ENCODE results near the gene CHRDL1.

CHRDL1 gene

DNA sequence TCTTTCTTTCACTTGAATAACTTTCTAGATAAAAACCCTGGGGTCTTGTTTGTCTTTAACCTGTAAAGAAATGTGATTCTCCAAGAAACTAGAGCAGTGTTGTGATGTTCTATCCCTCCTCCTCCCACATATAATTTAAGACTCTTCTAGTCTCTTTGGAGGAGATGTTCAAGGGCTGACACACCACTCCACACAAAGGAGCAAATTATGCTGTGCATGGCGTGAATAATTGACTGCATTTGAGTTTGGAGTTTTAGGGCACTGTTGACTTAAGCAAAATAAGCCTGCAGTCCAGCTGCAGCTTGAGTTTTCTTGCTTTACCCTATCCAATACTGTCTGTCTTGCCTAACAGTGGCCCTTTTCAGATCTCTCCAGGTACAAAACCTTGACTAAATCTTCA lies 119.7 kb downstream of the CHRDL1 start:
- H3K27me3 ChIP-seq (ENCODE audit: control insufficient read depth in 3 of 3, insufficient read depth in 3 of 3, low read depth in 1 of 3, low read length in 3 of 3) = peaks cover 0 to 2% (median 0%) of the 10 kb centered on the region in 3 experiments
- peaks cover 0 to 4% of the 10 kb centered on the region in 2 donors for H3K4me1 ChIP-seq (ENCODE audit: control insufficient read depth in 2 of 2, insufficient read depth in 1 of 2, low read depth in 1 of 2, low read length in 2 of 2)
- H2AFZ ChIP-seq (ENCODE audit: low read length) = no peak overlapping the region
- H2BK15ac ChIP-seq (ENCODE audit: low read length) = no peak overlapping the region
- DNase-seq (ENCODE audit: low spot score) = no peak
- H2BK12ac ChIP-seq (ENCODE audit: low read length) = no peak overlapping the region
- H3K9ac ChIP-seq (ENCODE audit: low read depth, low read length, poor library complexity) = no peak overlapping the region
- H3K18ac ChIP-seq (ENCODE audit: low read length) = no peak overlapping the region
- H3K4me3 ChIP-seq (ENCODE audit: low read length in 2 of 2) = no peak overlapping the region
- no peak overlapping the region for H2AK5ac ChIP-seq (ENCODE audit: low read depth, low read length)
- no peaks in the 10 kb centered on the region for H3K9me3 ChIP-seq (replicated peaks in 1 of 2; ENCODE audit: control insufficient read depth in 2 of 2, insufficient read depth in 1 of 2, low read depth in 1 of 2, low read length in 2 of 2)
- H3K79me1 ChIP-seq (ENCODE audit: low read depth, low read length) = no peaks in the 10 kb centered on the region
- H4K91ac ChIP-seq (ENCODE audit: low read depth, low read length, poor library complexity) = no peak overlapping the region
- no peak overlapping the region for H3K23ac ChIP-seq (ENCODE audit: low read depth, low read length, poor library complexity)
- no peak overlapping the region for H3K4ac ChIP-seq (ENCODE audit: low read length)
- H2BK120ac ChIP-seq (ENCODE audit: low read depth, low read length) = no peak overlapping the region
- H3K4me2 ChIP-seq (ENCODE audit: insufficient read depth, low read length, poor library complexity, severe bottlenecking) = no peak overlapping the region
- H2BK5ac ChIP-seq (ENCODE audit: low read length) = no peak overlapping the region
- no peaks in the 10 kb centered on the region for H3K36me3 ChIP-seq (replicated peaks in 1 of 2; ENCODE audit: control insufficient read depth in 2 of 2, insufficient read depth in 2 of 2, low read length in 2 of 2)
- WGBS, 2 donors (ENCODE audit: extremely low coverage in 2 of 2, insufficient read length in 2 of 2, insufficient replicate concordance in 1 of 2) = no CpG with 5 or more reads among the region's 1 CpG
- no peak overlapping the region for H3K14ac ChIP-seq (ENCODE audit: low read length)
- H3K27ac ChIP-seq (replicated peaks; ENCODE audit: low read length) = no peak overlapping the region
- no peak overlapping the region for H4K8ac ChIP-seq (ENCODE audit: low read depth, low read length)

DNA sequence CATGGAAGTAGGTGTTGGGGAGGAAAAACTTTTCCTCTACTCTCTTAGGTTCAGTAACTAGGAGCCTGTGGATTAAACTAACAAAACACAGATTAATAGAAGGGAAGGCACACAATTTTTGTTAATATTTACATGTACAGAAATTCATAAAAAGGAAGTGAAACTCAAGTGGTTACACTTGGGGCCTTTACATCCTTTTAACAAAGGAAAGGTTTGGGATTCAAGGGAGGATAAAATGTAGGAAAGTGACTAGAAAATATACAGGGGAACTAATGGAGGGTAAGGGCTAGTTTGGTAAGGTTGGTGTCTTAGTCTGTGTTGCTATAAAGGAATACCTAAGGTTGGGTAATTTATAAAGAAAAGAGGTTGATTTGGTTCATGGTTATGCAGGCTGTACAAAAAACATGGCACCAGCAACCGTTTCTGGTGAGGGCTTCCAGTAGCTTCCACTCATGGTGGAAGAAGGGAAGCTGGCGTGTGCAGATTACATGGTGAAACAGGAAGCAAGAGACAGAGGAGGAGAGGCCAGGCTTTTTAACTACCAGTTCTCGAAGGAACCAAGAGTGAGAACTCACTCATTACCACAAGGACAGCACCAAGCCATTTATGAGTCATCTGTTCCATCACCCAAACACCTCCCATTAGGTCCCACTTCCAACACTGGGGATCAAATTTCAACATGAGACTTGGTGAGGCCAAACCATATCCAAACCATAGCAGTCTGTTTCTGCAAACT lies 124.4 kb downstream of the CHRDL1 start:
- no peak overlapping the region for H3K27ac ChIP-seq (replicated peaks; ENCODE audit: low read length)
- H4K8ac ChIP-seq (ENCODE audit: low read depth, low read length) = no peak overlapping the region
- WGBS, 2 donors (ENCODE audit: extremely low coverage in 2 of 2, insufficient read length in 2 of 2, insufficient replicate concordance in 1 of 2) = no CpG with 5 or more reads among the region's 3 CpGs
- no peaks in the 10 kb centered on the region for H3K36me3 ChIP-seq (replicated peaks in 1 of 2; ENCODE audit: control insufficient read depth in 2 of 2, insufficient read depth in 2 of 2, low read length in 2 of 2)
- no peaks in the 10 kb centered on the region for H3K9me3 ChIP-seq (replicated peaks in 1 of 2; ENCODE audit: control insufficient read depth in 2 of 2, insufficient read depth in 1 of 2, low read depth in 1 of 2, low read length in 2 of 2)
- H3K4me1 ChIP-seq (ENCODE audit: control insufficient read depth in 2 of 2, insufficient read depth in 1 of 2, low read depth in 1 of 2, low read length in 2 of 2) = peaks cover 5 to 7% of the 10 kb centered on the region in 2 donors
- H2AFZ ChIP-seq (ENCODE audit: low read length) = no peak overlapping the region
- H3K9ac ChIP-seq (ENCODE audit: low read depth, low read length, poor library complexity) = no peak overlapping the region
- no peak overlapping the region for H3K14ac ChIP-seq (ENCODE audit: low read length)
- no peak overlapping the region for H3K4ac ChIP-seq (ENCODE audit: low read length)
- H2AK5ac ChIP-seq (ENCODE audit: low read depth, low read length) = no peak overlapping the region
- H2BK15ac ChIP-seq (ENCODE audit: low read length) = no peak overlapping the region
- H3K4me3 ChIP-seq (ENCODE audit: low read length in 2 of 2) = no peak overlapping the region
- H3K18ac ChIP-seq (ENCODE audit: low read length) = no peak overlapping the region
- H3K4me2 ChIP-seq (ENCODE audit: insufficient read depth, low read length, poor library complexity, severe bottlenecking) = no peak overlapping the region
- no peak overlapping the region for H3K23ac ChIP-seq (ENCODE audit: low read depth, low read length, poor library complexity)
- DNase-seq (ENCODE audit: low spot score) = no peak
- no peaks in the 10 kb centered on the region for H3K79me1 ChIP-seq (ENCODE audit: low read depth, low read length)
- H3K27me3 ChIP-seq (ENCODE audit: control insufficient read depth in 3 of 3, insufficient read depth in 3 of 3, low read depth in 1 of 3, low read length in 3 of 3) = peaks cover 0 to 2% (median 0%) of the 10 kb centered on the region in 3 experiments
- H2BK120ac ChIP-seq (ENCODE audit: low read depth, low read length) = no peak overlapping the region
- no peak overlapping the region for H4K91ac ChIP-seq (ENCODE audit: low read depth, low read length, poor library complexity)
- no peak overlapping the region for H2BK12ac ChIP-seq (ENCODE audit: low read length)
- H2BK5ac ChIP-seq (ENCODE audit: low read length) = no peak overlapping the region

DNA sequence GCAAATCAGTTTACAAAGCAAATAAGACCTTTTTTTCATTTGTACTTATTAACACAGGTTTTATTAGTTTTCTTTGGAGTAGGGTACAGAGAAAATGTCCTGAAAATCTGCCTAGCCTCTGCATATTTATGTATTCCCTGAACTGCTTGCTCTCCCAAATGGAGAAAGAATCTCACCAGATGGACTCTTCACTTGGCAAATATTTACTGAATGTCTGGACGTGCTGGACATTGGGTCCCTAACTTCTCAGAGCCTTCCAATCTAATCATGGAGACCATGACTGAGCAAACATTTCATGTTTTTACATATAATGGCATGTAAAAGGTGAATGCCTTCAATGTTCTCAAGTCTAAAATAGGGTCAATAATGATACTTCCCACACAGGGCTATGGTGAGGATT lies 126.0 kb downstream of the CHRDL1 start:
- no peak overlapping the region for H2AK5ac ChIP-seq (ENCODE audit: low read depth, low read length)
- H2BK5ac ChIP-seq (ENCODE audit: low read length) = no peak overlapping the region
- no peak overlapping the region for H4K91ac ChIP-seq (ENCODE audit: low read depth, low read length, poor library complexity)
- peaks cover 5 to 7% of the 10 kb centered on the region in 2 donors for H3K4me1 ChIP-seq (ENCODE audit: control insufficient read depth in 2 of 2, insufficient read depth in 1 of 2, low read depth in 1 of 2, low read length in 2 of 2)
- H3K36me3 ChIP-seq (replicated peaks in 1 of 2; ENCODE audit: control insufficient read depth in 2 of 2, insufficient read depth in 2 of 2, low read length in 2 of 2) = no peaks in the 10 kb centered on the region
- H3K27me3 ChIP-seq (ENCODE audit: control insufficient read depth in 3 of 3, insufficient read depth in 3 of 3, low read depth in 1 of 3, low read length in 3 of 3) = no peaks in the 10 kb centered on the region
- no peaks in the 10 kb centered on the region for H3K9me3 ChIP-seq (replicated peaks in 1 of 2; ENCODE audit: control insufficient read depth in 2 of 2, insufficient read depth in 1 of 2, low read depth in 1 of 2, low read length in 2 of 2)
- H3K14ac ChIP-seq (ENCODE audit: low read length) = no peak overlapping the region
- no peak overlapping the region for H3K4me3 ChIP-seq (ENCODE audit: low read length in 2 of 2)
- no peak overlapping the region for H2BK12ac ChIP-seq (ENCODE audit: low read length)
- no peak overlapping the region for H2BK15ac ChIP-seq (ENCODE audit: low read length)
- H3K9ac ChIP-seq (ENCODE audit: low read depth, low read length, poor library complexity) = no peak overlapping the region
- H2AFZ ChIP-seq (ENCODE audit: low read length) = no peak overlapping the region
- H3K23ac ChIP-seq (ENCODE audit: low read depth, low read length, poor library complexity) = no peak overlapping the region
- no peak overlapping the region for H2BK120ac ChIP-seq (ENCODE audit: low read depth, low read length)
- H3K18ac ChIP-seq (ENCODE audit: low read length) = no peak overlapping the region
- no peak overlapping the region for H4K8ac ChIP-seq (ENCODE audit: low read depth, low read length)
- no peak overlapping the region for H3K4ac ChIP-seq (ENCODE audit: low read length)
- H3K4me2 ChIP-seq (ENCODE audit: insufficient read depth, low read length, poor library complexity, severe bottlenecking) = no peak overlapping the region
- H3K79me1 ChIP-seq (ENCODE audit: low read depth, low read length) = no peaks in the 10 kb centered on the region
- H3K27ac ChIP-seq (replicated peaks; ENCODE audit: low read length) = no peak overlapping the region
- DNase-seq (ENCODE audit: low spot score) = no peak
- WGBS, 2 donors (ENCODE audit: extremely low coverage in 2 of 2, insufficient read length in 2 of 2, insufficient replicate concordance in 1 of 2) = no CpG with 5 or more reads among the region's 1 CpG

DNA sequence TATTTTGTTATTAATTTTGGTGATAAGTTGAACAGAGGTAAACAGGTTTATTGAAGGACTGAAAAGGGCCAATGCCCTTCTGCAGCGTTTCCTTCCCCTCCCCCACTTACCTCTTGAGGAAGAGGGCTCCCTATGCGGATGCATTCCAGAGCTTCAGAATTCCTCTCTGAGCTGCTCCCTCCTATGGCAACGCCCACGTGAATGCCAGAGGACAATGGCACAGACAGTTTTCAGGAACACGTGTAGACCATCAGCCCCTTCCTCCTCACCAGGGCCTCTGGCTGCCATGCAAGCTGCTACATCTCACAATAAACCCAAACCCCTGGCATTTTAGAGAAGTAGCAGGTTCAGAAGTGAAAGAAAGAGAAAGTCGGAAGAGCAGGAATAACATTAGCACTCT lies 127.9 kb downstream of the CHRDL1 start:
- Histone ChIP-seq H2AK5ac (ENCODE audit: low read depth, low read length) (no peak overlapping the region), H3K4me2 (ENCODE audit: insufficient read depth, low read length, poor library complexity, severe bottlenecking) (no peak overlapping the region), H3K18ac (ENCODE audit: low read length) (no peak overlapping the region), H3K4me3 (ENCODE audit: low read length in 2 of 2) (no peak overlapping the region), H3K27me3 (ENCODE audit: control insufficient read depth in 3 of 3, insufficient read depth in 3 of 3, low read depth in 1 of 3, low read length in 3 of 3) (no peaks in the 10 kb centered on the region), H3K4me1 (ENCODE audit: control insufficient read depth in 2 of 2, insufficient read depth in 1 of 2, low read depth in 1 of 2, low read length in 2 of 2) (peaks cover 5 to 7% of the 10 kb centered on the region in 2 donors), H4K8ac (ENCODE audit: low read depth, low read length) (no peak overlapping the region), H3K14ac (ENCODE audit: low read length) (no peak overlapping the region), H3K9ac (ENCODE audit: low read depth, low read length, poor library complexity) (no peak overlapping the region), H3K36me3 (replicated peaks in 1 of 2; ENCODE audit: control insufficient read depth in 2 of 2, insufficient read depth in 2 of 2, low read length in 2 of 2) (no peaks in the 10 kb centered on the region), H2AFZ (ENCODE audit: low read length) (peak overlapping the region; percentile 72), H2BK12ac (ENCODE audit: low read length) (no peak overlapping the region), H3K79me1 (ENCODE audit: low read depth, low read length) (no peaks in the 10 kb centered on the region), H3K23ac (ENCODE audit: low read depth, low read length, poor library complexity) (no peak overlapping the region), H3K4ac (ENCODE audit: low read length) (no peak overlapping the region), H2BK15ac (ENCODE audit: low read length) (no peak overlapping the region), H3K27ac (replicated peaks; ENCODE audit: low read length) (peak overlapping the region; percentile 56), H3K9me3 (replicated peaks in 1 of 2; ENCODE audit: control insufficient read depth in 2 of 2, insufficient read depth in 1 of 2, low read depth in 1 of 2, low read length in 2 of 2) (no peaks in the 10 kb centered on the region), H2BK120ac (ENCODE audit: low read depth, low read length) (no peak overlapping the region), H4K91ac (ENCODE audit: low read depth, low read length, poor library complexity) (no peak overlapping the region), H2BK5ac (ENCODE audit: low read length) (no peak overlapping the region)
- DNase-seq (ENCODE audit: low spot score) = peak; percentile 36
- WGBS, 2 donors (ENCODE audit: extremely low coverage in 2 of 2, insufficient read length in 2 of 2, insufficient replicate concordance in 1 of 2) = no CpG with 5 or more reads among the region's 6 CpGs
